Neural cell (in vitro differentiated cells): ENCODE data around the gene VDAC1. TPM values are rescaled to one million over a fixed set of nuclear protein-coding genes. Genes with fewer than 3 reads are reported as not detected.

Experiments
- H2AFZ ChIP-seq: fragments of 200-600, 300-800 bp; sonication (generic), shearing (Covaris generic); 2 replicates; pipeline ENCODE4 v1.6.0; 2014; ENCODE audit warnings: low read depth, mild to moderate bottlenecking, antibody characterized with exemption, low read length, moderate library complexity
- H3F3A ChIP-seq: fragments of 200-600 bp; shearing (Covaris generic); 2 replicates; pipeline ENCODE4 v1.6.1; 2016; ENCODE audit warnings: mild to moderate bottlenecking, moderate library complexity, mixed read lengths, antibody characterized with exemption, low read length; ENCODE audit not compliant: insufficient read depth, poor library complexity, severe bottlenecking
- H3K27ac ChIP-seq: fragments of 200-600, 300-800 bp; sonication (generic), shearing (Covaris generic); 2 replicates; pipeline ENCODE4 v1.5.1; 2014; ENCODE audit warnings: mild to moderate bottlenecking, low read length, moderate library complexity
- H3K27me3 ChIP-seq: fragments of 300-800, 200-600 bp; sonication (generic), shearing (Covaris generic); 2 replicates; pipeline ENCODE4 v1.6.0; 2014; ENCODE audit warnings: mild to moderate bottlenecking, low read depth, low read length, moderate library complexity; ENCODE audit not compliant: insufficient read depth
- H3K36me3 ChIP-seq: fragments of 300-800, 200-600 bp; sonication (generic), shearing (Covaris generic); 2 replicates; pipeline ENCODE4 v1.5.1; 2014; ENCODE audit warnings: mild to moderate bottlenecking, antibody characterized with exemption, low read length, moderate library complexity; ENCODE audit not compliant: insufficient read depth
- H3K4me2 ChIP-seq: fragments of 300-800, 200-600 bp; sonication (generic), shearing (Covaris generic); 2 replicates; pipeline ENCODE4 v1.6.0; 2014; ENCODE audit warnings: mild to moderate bottlenecking, low read length
- H3K4me3 ChIP-seq: fragments of 300-800, 200-600 bp; sonication (generic), shearing (Covaris generic); 2 replicates; pipeline ENCODE4 v1.5.1; 2014; ENCODE audit warnings: mild to moderate bottlenecking, low read length, moderate library complexity
- H3K79me2 ChIP-seq: fragments of 200-600 bp; shearing (Covaris generic); replicated peaks from 2 replicates; pipeline ENCODE4 v1.6.0; 2014; ENCODE audit warnings: mild to moderate bottlenecking, low read length, moderate library complexity; ENCODE audit not compliant: insufficient read depth
- H3K9ac ChIP-seq: fragments of 300-800, 200-600 bp; sonication (generic), shearing (Covaris generic); 2 replicates; pipeline ENCODE4 v1.6.1; 2016; ENCODE audit warnings: mild to moderate bottlenecking, low read length, mixed read lengths
- H3K9me2 ChIP-seq: fragments of 200-600 bp; shearing (Covaris generic); 2 replicates; pipeline ENCODE4 v1.6.1; 2016; ENCODE audit warnings: mild to moderate bottlenecking, low read length, mixed read lengths; ENCODE audit not compliant: insufficient read depth
- H3K9me3 ChIP-seq: fragments of 200-600, 300-800 bp; sonication (generic), shearing (Covaris generic); 2 replicates; pipeline ENCODE4 v1.6.1; 2016; ENCODE audit warnings: mild to moderate bottlenecking, mixed run types, low read length, moderate library complexity, mixed read lengths
- H4K20me1 ChIP-seq: fragments of 200-600 bp; shearing (Covaris generic); 2 replicates; pipeline ENCODE4 v1.6.1; 2016; ENCODE audit warnings: mild to moderate bottlenecking, mixed run types; ENCODE audit not compliant: insufficient read depth
- CTCF ChIP-seq: fragments of 450-650 bp; IDR thresholded peaks from 2 replicates; pipeline ENCODE4 v1.5.1; 2014; ENCODE audit warnings: antibody characterized with exemption, mild to moderate bottlenecking, moderate library complexity; ENCODE audit not compliant: poor library complexity, severe bottlenecking
- EP300 ChIP-seq: fragments of 450-650 bp; conservative IDR thresholded peaks from 2 replicates; pipeline ENCODE4 v1.6.1; 2014; ENCODE audit warnings: antibody characterized with exemption, mild to moderate bottlenecking, moderate library complexity; ENCODE audit not compliant: poor library complexity, severe bottlenecking
- EZH2 ChIP-seq: fragments of 200-600, 300-800 bp; shearing (Covaris generic), sonication (generic); IDR thresholded peaks from 2 replicates; pipeline ENCODE4 v1.6.1; 2014; ENCODE audit warnings: antibody characterized with exemption, low read length, borderline replicate concordance, mild to moderate bottlenecking; ENCODE audit not compliant: insufficient read depth, poor library complexity, severe bottlenecking
- MXI1 ChIP-seq: fragments of 450-650 bp; conservative IDR thresholded peaks from 2 replicates; pipeline ENCODE4 v1.6.1; 2014; ENCODE audit warnings: antibody characterized with exemption, mild to moderate bottlenecking; ENCODE audit not compliant: poor library complexity, severe bottlenecking
- POLR2AphosphoS5 ChIP-seq: IDR thresholded peaks from 2 replicates; pipeline ENCODE4 v1.6.1; 2012
- RAD21 ChIP-seq: fragments of 450-650 bp; conservative IDR thresholded peaks from 2 replicates; pipeline ENCODE4 v1.6.1; 2014; ENCODE audit warnings: antibody characterized with exemption, mild to moderate bottlenecking, moderate library complexity
- REST ChIP-seq: IDR thresholded peaks from 2 replicates; pipeline ENCODE4 v1.6.1; 2012; ENCODE audit warnings: borderline replicate concordance
- SMC3 ChIP-seq: fragments of 450-650 bp; conservative IDR thresholded peaks from 2 replicates; pipeline ENCODE4 v1.6.1; 2014; ENCODE audit warnings: antibody characterized with exemption, mild to moderate bottlenecking, moderate library complexity; ENCODE audit not compliant: poor library complexity
- TAF1 ChIP-seq: IDR thresholded peaks from 2 replicates; pipeline ENCODE4 v1.6.1; 2012; ENCODE audit warnings: low read depth
- polyA plus RNA-seq: library from polyadenylated mRNA; depleted of rRNA; stranded (reverse); fragments of >200 nt; gene quantifications from 2 replicates; pipeline ENCODE4 v1.2.3, GENCODE V29; 2014

VDAC1 gene
- polyA plus RNA-seq, 1 donor from 2014 or later = 307 TPM

DNA sequence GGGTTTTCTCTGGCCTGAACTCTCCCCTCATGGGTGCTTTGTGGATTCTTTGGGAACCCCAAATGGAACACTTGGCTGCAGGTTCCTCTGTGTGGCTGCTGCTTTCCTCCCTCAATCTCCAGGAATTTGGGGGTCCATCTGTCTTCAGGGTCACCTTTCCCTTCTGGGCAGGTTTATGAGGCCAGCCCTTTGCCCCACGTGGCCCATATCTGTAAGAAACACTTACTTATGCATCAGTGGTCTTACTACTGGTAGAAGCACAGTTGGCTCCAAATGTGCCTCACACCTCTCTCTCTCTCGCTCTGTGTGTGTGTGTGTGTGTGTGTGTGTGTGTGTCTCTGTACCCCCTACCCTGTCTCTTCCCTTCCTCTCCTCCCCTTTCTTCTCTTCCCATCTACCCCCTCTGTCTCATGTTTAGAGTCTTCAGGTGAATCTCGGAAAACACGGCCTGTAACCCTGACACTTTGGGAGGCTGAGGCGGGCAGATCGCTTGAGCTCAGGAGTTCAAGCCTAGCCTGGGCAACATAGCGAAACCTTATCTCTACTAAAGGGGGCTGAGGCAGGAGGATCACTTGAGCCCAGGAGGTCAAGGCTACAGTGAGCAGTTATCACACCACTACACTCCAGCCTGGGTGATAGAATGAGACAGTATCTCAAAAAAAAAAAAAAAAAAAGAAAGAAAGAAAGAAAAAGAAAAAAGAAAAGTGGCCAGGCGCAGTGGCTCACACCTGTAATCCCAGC lies 63.1 kb downstream of the VDAC1 start:
- H3K9me3 ChIP-seq = no peaks in the 10 kb centered on the region
- H2AFZ ChIP-seq = no peak overlapping the region
- no peaks in the 10 kb centered on the region for H3K27me3 ChIP-seq
- H3K9ac ChIP-seq = no peak overlapping the region
- H3K9me2 ChIP-seq = no peaks in the 10 kb centered on the region
- no peak overlapping the region for H3K27ac ChIP-seq
- no peak overlapping the region for H3K4me3 ChIP-seq
- H3K4me2 ChIP-seq = no peak overlapping the region
- H3K79me2 ChIP-seq = no peaks in the 10 kb centered on the region
- no peaks in the 10 kb centered on the region for H3F3A ChIP-seq
- H4K20me1 ChIP-seq = no peaks in the 10 kb centered on the region
- H3K36me3 ChIP-seq = no peaks in the 10 kb centered on the region
- no peak for TF ChIP-seq TAF1
- TF ChIP-seq EP300 = no peak
- TF ChIP-seq CTCF = no peak
- no peak for TF ChIP-seq EZH2
- TF ChIP-seq REST = no peak
- no peak for TF ChIP-seq POLR2AphosphoS5
- no peak for TF ChIP-seq RAD21

- H3K9ac ChIP-seq = no peak overlapping the region
- H2AFZ ChIP-seq = no peak overlapping the region
- no peaks in the 10 kb centered on the region for H3K9me3 ChIP-seq
- H3K9me2 ChIP-seq = no peaks in the 10 kb centered on the region
- no peak overlapping the region for H3K4me3 ChIP-seq
- no peaks in the 10 kb centered on the region for H3K79me2 ChIP-seq
- no peak overlapping the region for H3K27ac ChIP-seq
- no peaks in the 10 kb centered on the region for H4K20me1 ChIP-seq
- TF ChIP-seq REST (no peak), POLR2AphosphoS5 (no peak), CTCF (no peak), EP300 (no peak), RAD21 (no peak), MXI1 (no peak), TAF1 (no peak), EZH2 (no peak), SMC3 (no peak)
- no peaks in the 10 kb centered on the region for H3K36me3 ChIP-seq
- H3F3A ChIP-seq = no peaks in the 10 kb centered on the region
- no peak overlapping the region for H3K4me2 ChIP-seq
- H3K27me3 ChIP-seq = no peaks in the 10 kb centered on the region
These were observed 65.1 kb downstream of the VDAC1 start for GRCh38 chr5:133939668-133940067.
